ENCODE measurements around the gene PLEKHN1.

PLEKHN1 gene, protein sequence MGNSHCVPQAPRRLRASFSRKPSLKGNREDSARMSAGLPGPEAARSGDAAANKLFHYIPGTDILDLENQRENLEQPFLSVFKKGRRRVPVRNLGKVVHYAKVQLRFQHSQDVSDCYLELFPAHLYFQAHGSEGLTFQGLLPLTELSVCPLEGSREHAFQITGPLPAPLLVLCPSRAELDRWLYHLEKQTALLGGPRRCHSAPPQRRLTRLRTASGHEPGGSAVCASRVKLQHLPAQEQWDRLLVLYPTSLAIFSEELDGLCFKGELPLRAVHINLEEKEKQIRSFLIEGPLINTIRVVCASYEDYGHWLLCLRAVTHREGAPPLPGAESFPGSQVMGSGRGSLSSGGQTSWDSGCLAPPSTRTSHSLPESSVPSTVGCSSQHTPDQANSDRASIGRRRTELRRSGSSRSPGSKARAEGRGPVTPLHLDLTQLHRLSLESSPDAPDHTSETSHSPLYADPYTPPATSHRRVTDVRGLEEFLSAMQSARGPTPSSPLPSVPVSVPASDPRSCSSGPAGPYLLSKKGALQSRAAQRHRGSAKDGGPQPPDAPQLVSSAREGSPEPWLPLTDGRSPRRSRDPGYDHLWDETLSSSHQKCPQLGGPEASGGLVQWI

DNA sequence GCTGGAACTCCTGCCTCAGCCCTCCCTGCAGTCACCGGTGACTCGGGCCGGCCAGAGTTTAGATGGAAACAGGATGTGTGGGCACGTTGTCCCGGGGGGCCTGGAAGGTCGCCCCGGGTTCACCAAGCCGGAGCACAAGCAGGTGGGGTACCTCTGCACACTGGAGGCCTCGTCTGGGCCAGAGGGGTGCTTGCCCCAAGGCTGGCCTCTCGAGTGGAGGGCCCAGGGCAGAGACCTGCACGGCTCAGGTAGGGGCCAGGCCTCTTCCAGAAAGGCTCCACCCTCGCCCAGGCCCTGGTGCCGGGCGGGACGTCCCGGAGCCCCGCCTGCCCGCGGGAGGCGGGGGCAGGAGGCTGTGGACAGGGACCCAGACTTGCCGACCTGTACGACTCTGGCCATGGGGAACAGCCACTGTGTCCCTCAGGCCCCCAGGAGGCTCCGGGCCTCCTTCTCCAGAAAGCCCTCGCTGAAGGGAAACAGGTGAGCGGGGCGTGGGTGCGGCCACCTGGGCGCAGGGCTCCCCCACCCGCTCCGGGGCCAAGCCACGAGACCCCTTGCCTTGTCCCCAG lies at the start of gene PLEKHN1:
PLEKHN1 (plus strand) TSS at position 348 of the 569 bp plus-strand sequence; CDS start at position 398, 50 bp downstream.
- H3K27me3 ChIP-seq (ENCODE audit: insufficient read depth, low read length) = peaks cover 65% of the 10 kb centered on the region
- H3K36me3 ChIP-seq (ENCODE audit: insufficient read depth, low read depth, low read length) = peaks cover 9% of the 10 kb centered on the region; the same call in 1 of the 2 replicates
- H3K4me1 ChIP-seq (ENCODE audit: insufficient read depth, low read length) = no peaks in the 10 kb centered on the region
- H3K4me3 ChIP-seq (ENCODE audit: low read length) = peak within 1 kb of the TSS; percentile 66; the same call in 1 of the 2 replicates
- no peak within 1 kb of the TSS for H3K9ac ChIP-seq (ENCODE audit: low read depth, low read length)
- H3K9me3 ChIP-seq (ENCODE audit: insufficient read depth, low read depth, low read length) = no peaks in the 10 kb centered on the region
- H3K27ac ChIP-seq (ENCODE audit: low read length) = no peak within 1 kb of the TSS

DNA sequence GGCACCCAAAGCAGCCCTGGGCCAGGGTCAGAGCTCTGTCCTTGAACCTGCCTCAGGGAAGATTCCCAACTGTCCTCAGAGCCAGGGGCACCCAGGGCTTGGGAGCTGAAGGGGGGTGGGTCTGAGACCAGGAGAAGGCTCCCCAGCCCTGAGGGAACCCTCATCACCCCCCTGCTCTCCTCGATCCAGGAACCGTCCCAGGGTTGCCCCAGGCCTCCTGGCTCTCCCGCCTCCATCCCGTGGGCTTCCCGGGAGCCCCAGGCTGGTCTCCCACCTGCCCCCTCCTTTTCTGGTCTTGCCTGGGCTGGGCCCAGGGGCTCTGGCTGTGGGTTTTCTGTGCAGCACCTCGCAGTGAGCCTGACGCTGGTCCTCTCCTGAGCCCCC lies 49.2 kb upstream of the PLEKHN1 start:
- Histone ChIP-seq H3K4me3 (ENCODE audit: low read length) (no peak overlapping the region), H3K27me3 (ENCODE audit: insufficient read depth, low read length) (peaks cover 98% of the 10 kb centered on the region)

DNA sequence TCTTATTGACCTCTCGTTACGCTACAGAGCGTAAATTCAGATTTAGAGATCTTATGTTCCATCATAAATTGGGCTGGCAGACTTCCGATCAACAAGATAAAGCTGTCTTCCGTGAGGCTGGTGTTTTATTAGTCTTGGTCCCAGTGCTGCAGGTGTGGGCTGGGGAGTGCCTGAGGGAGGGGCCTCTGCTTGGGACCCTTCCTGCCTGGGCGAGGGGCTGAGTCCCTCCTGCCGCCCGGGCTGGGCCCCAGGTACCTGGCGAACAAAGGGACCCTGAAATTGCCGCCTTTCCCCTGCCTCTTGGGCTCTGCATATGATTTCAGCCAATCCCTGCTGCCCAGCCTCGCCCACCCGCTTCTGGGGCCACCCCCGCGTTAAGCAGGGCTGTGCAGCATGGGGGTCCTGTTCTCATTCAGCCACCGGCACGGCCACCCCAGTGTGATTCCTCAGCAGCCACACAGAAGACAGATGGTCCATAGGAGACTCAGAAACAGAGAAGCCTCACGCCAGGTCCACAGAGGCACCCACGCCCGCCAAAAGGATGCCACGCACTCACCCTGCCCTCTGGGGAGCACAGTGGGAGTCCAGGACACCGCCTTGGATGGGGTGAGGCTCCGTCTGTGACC lies 48.7 kb upstream of the PLEKHN1 start:
- Histone ChIP-seq H3K4me1 (ENCODE audit: insufficient read depth, low read length) (no peaks in the 10 kb centered on the region; the same call in 1 of the 2 replicates), H3K36me3 (ENCODE audit: insufficient read depth, low read depth, low read length) (no peaks in the 10 kb centered on the region), H3K4me3 (ENCODE audit: low read length) (no peak overlapping the region), H3K9ac (ENCODE audit: low read depth, low read length) (no peak overlapping the region), H3K27ac (ENCODE audit: low read length) (no peak overlapping the region), H3K27me3 (ENCODE audit: insufficient read depth, low read length) (peaks cover 98% of the 10 kb centered on the region), H3K9me3 (ENCODE audit: insufficient read depth, low read depth, low read length) (no peaks in the 10 kb centered on the region)

More for the DNA sequence above, 49.2 kb upstream of the PLEKHN1 start:
- H3K36me3 ChIP-seq (ENCODE audit: insufficient read depth, low read depth, low read length) = no peaks in the 10 kb centered on the region
- H3K27ac ChIP-seq (ENCODE audit: low read length) = no peak overlapping the region
- H3K4me1 ChIP-seq (ENCODE audit: insufficient read depth, low read length) = no peaks in the 10 kb centered on the region; the same call in 1 of the 2 replicates
- no peak overlapping the region for H3K9ac ChIP-seq (ENCODE audit: low read depth, low read length)
- no peaks in the 10 kb centered on the region for H3K9me3 ChIP-seq (ENCODE audit: insufficient read depth, low read depth, low read length)

DNA sequence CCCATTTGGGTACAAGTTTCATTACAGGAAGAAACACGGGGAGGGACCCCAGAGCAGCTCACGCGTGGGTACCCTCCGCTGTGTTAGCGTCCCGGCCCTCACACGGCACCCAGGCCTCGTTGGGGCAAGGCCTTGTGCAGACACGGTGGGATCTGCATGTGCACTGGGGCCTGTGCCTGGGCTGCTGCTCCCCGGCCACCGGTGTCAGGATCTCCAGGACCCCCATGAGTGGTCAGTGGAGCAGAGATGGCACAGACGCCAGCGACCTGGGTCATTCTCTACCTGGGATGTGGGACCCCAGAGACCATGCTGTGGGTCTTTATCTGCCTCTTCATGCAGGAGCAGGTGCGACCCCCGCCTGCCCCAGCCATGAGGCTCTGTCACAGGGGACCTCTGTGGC lies 47.9 kb upstream of the PLEKHN1 start:
- no peaks in the 10 kb centered on the region for H3K9me3 ChIP-seq (ENCODE audit: insufficient read depth, low read depth, low read length)
- no peaks in the 10 kb centered on the region for H3K36me3 ChIP-seq (ENCODE audit: insufficient read depth, low read depth, low read length)
- peaks cover 98% of the 10 kb centered on the region for H3K27me3 ChIP-seq (ENCODE audit: insufficient read depth, low read length)
- H3K4me3 ChIP-seq (ENCODE audit: low read length) = no peak overlapping the region
- H3K9ac ChIP-seq (ENCODE audit: low read depth, low read length) = no peak overlapping the region
- H3K27ac ChIP-seq (ENCODE audit: low read length) = no peak overlapping the region
- no peaks in the 10 kb centered on the region; the same call in 1 of the 2 replicates for H3K4me1 ChIP-seq (ENCODE audit: insufficient read depth, low read length)

DNA sequence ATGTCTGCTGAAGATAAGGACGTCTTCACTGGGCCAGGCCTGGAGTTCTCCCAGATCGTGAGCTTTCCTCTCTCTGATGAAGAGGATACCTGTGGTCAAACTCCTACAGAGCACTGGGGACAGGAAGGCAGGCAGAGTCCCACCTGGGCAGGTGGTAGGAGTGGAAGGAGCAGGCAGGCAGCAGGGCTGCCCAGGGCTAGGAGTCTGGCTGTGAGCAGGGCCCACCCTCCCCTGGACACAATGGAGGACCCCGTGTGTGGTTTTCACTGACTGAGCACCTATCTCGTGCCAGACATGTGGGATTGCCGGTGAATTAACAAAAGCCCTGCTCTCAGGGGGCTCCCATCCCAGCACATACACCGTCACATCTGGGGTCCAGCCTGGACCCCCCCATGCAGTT lies 47.4 kb upstream of the PLEKHN1 start:
- H3K9ac ChIP-seq (ENCODE audit: low read depth, low read length) = no peak overlapping the region
- no peak overlapping the region for H3K4me3 ChIP-seq (ENCODE audit: low read length)
- no peak overlapping the region for H3K27ac ChIP-seq (ENCODE audit: low read length)
- H3K4me1 ChIP-seq (ENCODE audit: insufficient read depth, low read length) = no peaks in the 10 kb centered on the region; the same call in 1 of the 2 replicates
- no peaks in the 10 kb centered on the region for H3K9me3 ChIP-seq (ENCODE audit: insufficient read depth, low read depth, low read length)
- H3K36me3 ChIP-seq (ENCODE audit: insufficient read depth, low read depth, low read length) = no peaks in the 10 kb centered on the region
- peaks cover 98% of the 10 kb centered on the region for H3K27me3 ChIP-seq (ENCODE audit: insufficient read depth, low read length)

DNA sequence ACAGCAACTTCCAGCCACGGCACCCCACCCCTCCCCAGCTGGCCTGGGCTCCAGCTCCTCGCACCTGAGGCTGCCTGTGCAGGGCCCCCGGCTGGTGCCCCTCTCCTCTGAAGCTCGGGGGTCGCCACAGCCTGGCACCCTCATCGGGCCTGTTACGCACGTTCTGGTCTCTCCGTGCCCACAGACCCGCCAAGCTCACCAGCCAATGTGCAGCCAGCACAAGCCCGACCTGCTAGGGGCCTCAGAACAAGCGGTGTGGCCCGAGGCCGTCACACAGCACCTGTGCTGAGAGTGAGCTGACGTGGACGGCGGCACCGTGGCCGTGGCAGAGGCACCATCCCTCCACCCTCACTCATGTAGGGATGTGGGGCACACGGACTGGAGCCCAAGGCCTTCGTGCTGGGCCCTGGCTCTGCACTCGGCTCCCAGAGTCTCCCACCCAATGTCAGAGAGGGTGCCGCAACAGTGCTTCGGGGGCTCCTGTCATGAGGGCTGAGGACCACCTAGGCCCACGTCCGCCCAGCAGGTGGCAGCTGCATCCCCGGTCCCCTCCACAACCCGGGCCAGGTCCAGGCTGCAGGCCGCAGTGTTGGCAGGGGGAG lies 46.9 kb upstream of the PLEKHN1 start:
- Histone ChIP-seq H3K36me3 (ENCODE audit: insufficient read depth, low read depth, low read length) (no peaks in the 10 kb centered on the region), H3K9me3 (ENCODE audit: insufficient read depth, low read depth, low read length) (no peaks in the 10 kb centered on the region), H3K4me3 (ENCODE audit: low read length) (no peak overlapping the region), H3K9ac (ENCODE audit: low read depth, low read length) (no peak overlapping the region), H3K27me3 (ENCODE audit: insufficient read depth, low read length) (peaks cover 98% of the 10 kb centered on the region), H3K27ac (ENCODE audit: low read length) (no peak overlapping the region), H3K4me1 (ENCODE audit: insufficient read depth, low read length) (no peaks in the 10 kb centered on the region; the same call in 1 of the 2 replicates)

DNA sequence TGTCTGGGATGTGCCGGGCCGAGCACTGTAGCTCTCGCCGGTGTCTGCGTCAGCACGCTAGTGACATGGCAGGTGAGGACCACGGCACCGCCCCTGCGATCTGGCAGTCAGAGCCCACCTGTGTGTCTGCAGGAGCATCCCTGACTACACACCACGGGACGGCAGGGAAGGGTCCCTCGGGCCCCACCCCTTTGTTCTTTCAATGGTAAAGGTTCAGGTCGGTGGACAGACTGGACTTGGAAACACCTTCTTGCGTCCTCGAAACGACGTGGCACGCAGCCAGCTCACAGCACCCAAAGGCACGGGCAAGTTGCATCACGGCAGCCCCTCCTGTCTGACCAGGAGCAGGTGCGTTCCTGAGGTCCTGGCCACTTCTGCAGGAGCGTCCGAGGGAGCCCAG lies 46.3 kb upstream of the PLEKHN1 start:
- Histone ChIP-seq H3K27ac (ENCODE audit: low read length) (no peak overlapping the region), H3K4me1 (ENCODE audit: insufficient read depth, low read length) (no peaks in the 10 kb centered on the region; the same call in 1 of the 2 replicates), H3K4me3 (ENCODE audit: low read length) (no peak overlapping the region), H3K36me3 (ENCODE audit: insufficient read depth, low read depth, low read length) (no peaks in the 10 kb centered on the region), H3K9ac (ENCODE audit: low read depth, low read length) (no peak overlapping the region), H3K9me3 (ENCODE audit: insufficient read depth, low read depth, low read length) (no peaks in the 10 kb centered on the region), H3K27me3 (ENCODE audit: insufficient read depth, low read length) (peaks cover 98% of the 10 kb centered on the region)

DNA sequence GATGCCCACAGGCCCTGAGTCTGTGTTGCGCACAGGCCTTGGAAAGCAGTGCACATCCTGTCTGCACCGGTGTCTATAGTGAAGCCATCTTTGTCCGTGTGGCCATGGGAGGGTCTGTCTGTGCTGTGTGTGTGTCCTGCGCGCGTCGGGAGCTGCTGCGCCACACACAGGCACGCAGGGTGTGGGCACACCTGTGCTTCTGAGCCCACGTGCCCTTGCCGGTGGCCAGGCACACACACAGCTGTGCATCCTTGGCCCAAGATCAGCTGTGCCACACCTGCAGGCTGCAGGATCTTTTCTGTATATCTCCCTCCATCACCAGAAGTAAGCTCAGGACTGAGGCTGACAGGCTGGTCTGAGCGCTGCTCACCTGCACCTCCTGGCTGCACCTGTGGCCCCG lies 45.8 kb upstream of the PLEKHN1 start:
- Histone ChIP-seq H3K9ac (ENCODE audit: low read depth, low read length) (no peak overlapping the region), H3K36me3 (ENCODE audit: insufficient read depth, low read depth, low read length) (no peaks in the 10 kb centered on the region), H3K4me3 (ENCODE audit: low read length) (peak overlapping the region; percentile 12; the same call in 1 of the 2 replicates), H3K27me3 (ENCODE audit: insufficient read depth, low read length) (peaks cover 98% of the 10 kb centered on the region), H3K9me3 (ENCODE audit: insufficient read depth, low read depth, low read length) (no peaks in the 10 kb centered on the region), H3K4me1 (ENCODE audit: insufficient read depth, low read length) (no peaks in the 10 kb centered on the region; the same call in 1 of the 2 replicates), H3K27ac (ENCODE audit: low read length) (no peak overlapping the region)

DNA sequence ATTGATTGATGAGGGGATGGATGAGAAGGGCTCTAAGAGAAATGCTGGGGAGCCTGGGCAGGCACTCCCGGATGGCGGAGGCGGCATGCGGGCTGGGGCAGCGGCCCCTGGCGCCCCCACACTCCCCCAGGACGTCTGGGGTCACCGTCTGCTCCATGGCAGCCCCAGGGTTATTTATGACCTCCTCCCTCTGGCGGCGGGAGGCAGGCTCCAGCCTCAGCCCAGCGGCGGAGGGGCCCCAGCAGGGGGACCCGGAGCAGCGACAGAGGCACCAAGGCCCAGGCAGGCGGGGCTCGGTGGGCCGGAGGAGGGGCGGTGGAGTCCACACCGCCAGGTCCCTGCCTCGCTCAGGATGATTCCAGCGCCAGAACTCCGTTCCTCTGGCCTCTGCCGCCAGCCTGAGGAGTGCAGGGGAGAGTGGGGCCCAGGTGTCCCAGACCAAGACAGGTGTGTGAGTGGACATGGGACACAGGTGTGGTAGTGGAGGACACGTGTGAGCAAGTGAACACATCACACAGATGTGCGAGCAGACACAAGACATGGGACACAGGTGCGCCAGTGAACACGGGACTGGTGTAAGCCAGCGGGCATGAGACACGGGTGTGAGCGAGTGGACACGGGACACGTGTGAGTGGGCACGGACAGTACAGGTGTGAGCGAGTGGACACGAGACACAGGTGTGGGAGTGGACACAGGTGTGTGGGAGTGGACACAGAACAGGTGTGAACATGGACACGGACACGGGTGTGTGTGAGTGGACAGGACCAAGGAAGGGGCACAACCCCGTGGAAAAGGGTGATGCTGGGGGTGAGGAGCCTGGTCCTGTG lies 45.1 kb upstream of the PLEKHN1 start:
- no peak overlapping the region for H3K27ac ChIP-seq (ENCODE audit: low read length)

DNA sequence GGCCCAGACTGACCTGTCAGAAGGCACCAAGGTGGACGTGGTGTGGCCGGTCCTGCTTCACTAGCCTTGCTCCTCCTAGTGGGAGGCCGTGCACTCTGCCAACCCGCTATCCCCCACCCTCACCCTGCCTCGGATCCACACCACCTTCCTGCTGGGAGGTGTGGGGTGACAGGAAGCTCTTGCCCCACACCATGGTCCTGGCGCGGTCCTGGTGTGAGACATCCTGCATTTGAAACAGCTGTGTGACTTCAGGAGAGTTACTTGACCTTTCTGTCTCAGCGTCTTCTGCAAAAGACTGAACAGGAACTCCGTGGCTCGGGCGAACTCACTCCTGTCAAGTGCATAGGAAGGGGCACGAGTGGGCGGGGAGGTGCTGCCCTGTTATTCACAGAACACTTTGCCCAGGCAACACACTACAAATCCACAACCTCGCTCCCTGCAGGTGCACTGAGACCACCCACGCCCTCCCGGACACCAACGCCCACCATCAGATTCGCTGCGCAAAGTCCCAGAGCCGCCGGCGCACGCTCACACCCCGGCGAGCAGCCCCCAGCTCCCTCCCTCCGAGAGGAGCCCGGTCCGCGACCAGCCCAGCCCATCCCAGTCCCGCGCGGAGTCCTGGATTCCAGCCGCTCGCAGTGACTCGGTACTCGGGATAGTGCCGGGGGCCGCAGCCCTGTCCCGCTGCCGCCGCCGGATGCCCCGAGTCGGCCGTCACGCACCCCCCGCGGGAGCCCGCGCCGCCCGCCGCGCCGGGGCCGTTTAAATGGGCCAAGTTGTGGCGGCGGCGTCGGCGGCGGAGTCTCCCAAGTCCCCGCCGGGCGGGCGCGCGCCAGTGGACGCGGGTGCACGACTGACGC lies 42.9 kb upstream of the PLEKHN1 start, which contains the start of gene SAMD11:
SAMD11 (plus strand) TSS at position 793 of the 860 bp plus-strand sequence. CDS start 509 bp downstream, outside the sequence.
- H3K9ac ChIP-seq (ENCODE audit: low read depth, low read length) = no peak within 1 kb of the TSS
- H3K4me1 ChIP-seq (ENCODE audit: insufficient read depth, low read length) = no peaks in the 10 kb centered on the region; the same call in 1 of the 2 replicates
- H3K4me3 ChIP-seq (ENCODE audit: low read length) = peak within 1 kb of the TSS; percentile 43; the same call in 1 of the 2 replicates
- H3K27ac ChIP-seq (ENCODE audit: low read length) = no peak within 1 kb of the TSS
- H3K9me3 ChIP-seq (ENCODE audit: insufficient read depth, low read depth, low read length) = no peaks in the 10 kb centered on the region
- peaks cover 100% of the 10 kb centered on the region for H3K27me3 ChIP-seq (ENCODE audit: insufficient read depth, low read length)
- no peaks in the 10 kb centered on the region for H3K36me3 ChIP-seq (ENCODE audit: insufficient read depth, low read depth, low read length)

More for the DNA sequence above, 45.1 kb upstream of the PLEKHN1 start:
- Histone ChIP-seq H3K27me3 (ENCODE audit: insufficient read depth, low read length) (peaks cover 98% of the 10 kb centered on the region), H3K9ac (ENCODE audit: low read depth, low read length) (no peak overlapping the region), H3K9me3 (ENCODE audit: insufficient read depth, low read depth, low read length) (no peaks in the 10 kb centered on the region), H3K4me1 (ENCODE audit: insufficient read depth, low read length) (no peaks in the 10 kb centered on the region; the same call in 1 of the 2 replicates), H3K4me3 (ENCODE audit: low read length) (peak overlapping the region; percentile 12; the same call in 1 of the 2 replicates), H3K36me3 (ENCODE audit: insufficient read depth, low read depth, low read length) (no peaks in the 10 kb centered on the region)
